ENCODE measurements around the gene MYO3B. TPM values are rescaled to one million over a fixed set of nuclear protein-coding genes. Genes with fewer than 3 reads are reported as not detected.
"Not testable (repeated sequence)": the region's sequence is repeated elsewhere in the genome, so short reads cannot be mapped to it uniquely, and the experiment has no call there.

The MYO3B gene
- total and polyA plus RNA-seq, 2 donors (not counting 3 experiments of a cell fraction or from before 2014, with no cell fraction given): 0.03 TPM; not detected in 1

- POLR2A ChIA-PET: no interaction called here
- intact Hi-C loops (cut with micrococcal nuclease) (no loop called here), dilution Hi-C loops (cut with MboI; ENCODE audit: extremely low pct_ligation_motif_present, low sequenced_read_pairs) (no loop called here)
- no peaks in the 10 kb centered on the region for H3K4me1 ChIP-seq (ENCODE audit: control insufficient read depth, extremely low read depth, insufficient read depth, low read length)
- no peaks in the 10 kb centered on the region for H4K20me1 ChIP-seq (replicated peaks; ENCODE audit: control insufficient read depth, extremely low read depth, insufficient read depth, low read length)
- H3K27ac ChIP-seq (ENCODE audit: insufficient read depth, low read depth, low read length): no peak overlapping the region
- no peaks in the 10 kb centered on the region for H3K9me3 ChIP-seq (replicated peaks; ENCODE audit: control insufficient read depth, insufficient read depth, low read length)
- CTCF ChIA-PET: interaction anchor here (0.5 to 4.5 kb wide), 3 partner anchors 16 to 471 kb away, joined by 3 to 22 read pairs (median 3); no protein-coding TSS in a partner anchor
- H3K36me3 ChIP-seq (ENCODE audit: control insufficient read depth in 2 of 2, extremely low read depth in 1 of 2, insufficient read depth in 2 of 2, low read length in 2 of 2): no peaks in the 10 kb centered on the region
- H3K4me3 ChIP-seq (replicated peaks in 1 of 3; ENCODE audit: insufficient read depth in 1 of 3, low read depth in 1 of 3, low read length in 3 of 3): no peak overlapping the region
- BruUV-seq (replicated peaks): no TSS peak
- FAIRE-seq: no peak
- no peaks in the 10 kb centered on the region for H3K9me1 ChIP-seq (replicated peaks; ENCODE audit: control insufficient read depth, extremely low read depth, insufficient read depth, low read length)
- H3K27me3 ChIP-seq (ENCODE audit: control insufficient read depth in 2 of 2, insufficient read depth in 2 of 2, low read length in 2 of 2): peaks cover 2 to 10% of the 10 kb centered on the region in 2 experiments
- no peak overlapping the region for H2AFZ ChIP-seq (ENCODE audit: low read depth, low read length)
- no peak for DNase-seq (ENCODE audit: low read depth, low spot score)
- no peak overlapping the region for H3K4me2 ChIP-seq (ENCODE audit: insufficient read depth, low read length)
- no peak overlapping the region for H3K9ac ChIP-seq (replicated peaks; ENCODE audit: extremely low read depth, insufficient read depth, low read length)
- TF ChIP-seq MYC (IDR thresholded peaks at IDR 0.05; ENCODE audit: low read depth, low read length): no peak
- no peaks in the 10 kb centered on the region for H3K79me2 ChIP-seq (ENCODE audit: control insufficient read depth, insufficient read depth, low read length)
Observed at GRCh38 chr2:170344663-170345346, 166.9 kb downstream of the MYO3B start.

DNA sequence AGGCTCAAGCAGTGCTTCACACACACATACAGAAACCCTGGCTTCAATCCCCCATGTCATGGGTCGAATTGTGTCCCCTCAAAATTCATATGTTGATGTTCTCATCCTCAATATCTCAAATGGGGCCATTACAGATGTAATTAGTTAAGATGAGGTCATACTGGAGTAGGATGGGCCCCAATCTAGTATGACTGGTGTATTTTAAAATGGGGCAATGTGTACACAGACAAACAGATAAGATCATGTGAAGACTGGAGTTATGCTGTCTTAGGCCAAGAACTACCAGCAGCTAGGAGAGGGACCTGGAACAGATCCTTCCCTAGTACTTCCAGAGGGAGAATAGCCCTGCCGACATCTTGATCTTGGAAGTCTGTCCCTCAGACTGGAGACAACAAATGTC, 167.7 kb downstream of the MYO3B start:
- no peak overlapping the region for H3K4me2 ChIP-seq (ENCODE audit: insufficient read depth, low read length)

DNA sequence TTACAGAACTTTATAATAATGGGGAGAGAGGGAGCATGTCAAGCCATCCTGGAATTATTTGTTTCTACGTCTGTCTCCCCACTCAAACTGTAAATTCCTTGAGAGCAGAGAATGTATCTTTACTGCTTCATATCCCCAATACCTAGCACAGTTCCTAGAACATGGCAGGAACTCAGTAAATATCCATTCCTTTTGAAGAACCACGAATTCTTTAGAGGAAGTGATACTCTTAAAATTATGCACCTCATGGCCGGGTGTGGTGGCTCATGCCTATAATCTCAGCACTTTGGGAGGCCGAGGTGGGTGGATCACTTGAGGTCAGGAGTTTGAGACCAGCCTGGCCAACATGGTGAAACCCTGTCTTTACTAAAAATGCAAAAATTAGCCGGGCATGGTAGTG, 171.3 kb downstream of the MYO3B start:
- FAIRE-seq; H3K9me3 ChIP-seq (replicated peaks; ENCODE audit: control insufficient read depth, insufficient read depth, low read length); H3K79me2 ChIP-seq (ENCODE audit: control insufficient read depth, insufficient read depth, low read length); H4K20me1 ChIP-seq (replicated peaks; ENCODE audit: control insufficient read depth, extremely low read depth, insufficient read depth, low read length); H3K27ac ChIP-seq (ENCODE audit: insufficient read depth, low read depth, low read length); H3K36me3 ChIP-seq (ENCODE audit: control insufficient read depth in 2 of 2, extremely low read depth in 1 of 2, insufficient read depth in 2 of 2, low read length in 2 of 2); H3K9ac ChIP-seq (replicated peaks; ENCODE audit: extremely low read depth, insufficient read depth, low read length); H3K9me1 ChIP-seq (replicated peaks; ENCODE audit: control insufficient read depth, extremely low read depth, insufficient read depth, low read length); BruUV-seq (replicated peaks); DNase-seq (ENCODE audit: low read depth, low spot score); H3K4me1 ChIP-seq (ENCODE audit: control insufficient read depth, extremely low read depth, insufficient read depth, low read length); H3K4me3 ChIP-seq (replicated peaks in 1 of 3; ENCODE audit: insufficient read depth in 1 of 3, low read depth in 1 of 3, low read length in 3 of 3); intact Hi-C loops (cut with micrococcal nuclease); H3K4me2 ChIP-seq (ENCODE audit: insufficient read depth, low read length); dilution Hi-C loops (cut with MboI; ENCODE audit: extremely low pct_ligation_motif_present, low sequenced_read_pairs); H2AFZ ChIP-seq (ENCODE audit: low read depth, low read length); H3K27me3 ChIP-seq (ENCODE audit: control insufficient read depth in 2 of 2, insufficient read depth in 2 of 2, low read length in 2 of 2); POLR2A ChIA-PET: not testable (repeated sequence)
- CTCF ChIA-PET: interaction anchor here (1.6 kb wide), 1 partner anchor 12 kb away, joined by 10 read pairs; no protein-coding TSS in a partner anchor

More for the DNA sequence above, 167.7 kb downstream of the MYO3B start:
- dilution Hi-C loops (cut with MboI; ENCODE audit: extremely low pct_ligation_motif_present, low sequenced_read_pairs) (no loop called here), intact Hi-C loops (cut with micrococcal nuclease) (no loop called here)
- H3K4me1 ChIP-seq (ENCODE audit: control insufficient read depth, extremely low read depth, insufficient read depth, low read length): no peaks in the 10 kb centered on the region
- H4K20me1 ChIP-seq (replicated peaks; ENCODE audit: control insufficient read depth, extremely low read depth, insufficient read depth, low read length): no peaks in the 10 kb centered on the region
- no peak overlapping the region for H2AFZ ChIP-seq (ENCODE audit: low read depth, low read length)
- no peak overlapping the region for H3K4me3 ChIP-seq (replicated peaks in 1 of 3; ENCODE audit: insufficient read depth in 1 of 3, low read depth in 1 of 3, low read length in 3 of 3)
- FAIRE-seq: no peak
- H3K79me2 ChIP-seq (ENCODE audit: control insufficient read depth, insufficient read depth, low read length): no peaks in the 10 kb centered on the region
- ChIA-PET CTCF (interaction anchor here (1.2 to 4.5 kb wide), 3 partner anchors 16 to 470 kb away, joined by 3 to 22 read pairs (median 5); no protein-coding TSS in a partner anchor), POLR2A (no interaction called here)
- no peak overlapping the region for H3K9ac ChIP-seq (replicated peaks; ENCODE audit: extremely low read depth, insufficient read depth, low read length)
- H3K27ac ChIP-seq (ENCODE audit: insufficient read depth, low read depth, low read length): no peak overlapping the region
- no peak for DNase-seq (ENCODE audit: low read depth, low spot score)
- H3K9me3 ChIP-seq (replicated peaks; ENCODE audit: control insufficient read depth, insufficient read depth, low read length): no peaks in the 10 kb centered on the region
- TF ChIP-seq POLR2AphosphoS5 (IDR thresholded peaks at IDR 0.05; ENCODE audit: insufficient read depth, low read depth, low read length) (no peak), POLR2A (IDR thresholded peaks at IDR 0.05; ENCODE audit: low read depth, low read length) (no peak), JUN (IDR thresholded peaks at IDR 0.05; ENCODE audit: borderline replicate concordance, insufficient read depth, insufficient read length, low read depth) (no peak), FOS (IDR thresholded peaks at IDR 0.05; ENCODE audit: borderline replicate concordance, insufficient read depth, low read length) (no peak), MYC (IDR thresholded peaks at IDR 0.05; ENCODE audit: low read depth, low read length) (no peak)
- TF ChIP-seq, protein P1, sequence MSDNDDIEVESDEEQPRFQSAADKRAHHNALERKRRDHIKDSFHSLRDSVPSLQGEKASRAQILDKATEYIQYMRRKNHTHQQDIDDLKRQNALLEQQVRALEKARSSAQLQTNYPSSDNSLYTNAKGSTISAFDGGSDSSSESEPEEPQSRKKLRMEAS (IDR thresholded peaks at IDR 0.05; ENCODE audit: insufficient read depth, insufficient read length): no peak
- H3K36me3 ChIP-seq (ENCODE audit: control insufficient read depth in 2 of 2, extremely low read depth in 1 of 2, insufficient read depth in 2 of 2, low read length in 2 of 2): no peaks in the 10 kb centered on the region
- peaks cover 2 to 6% of the 10 kb centered on the region in 2 experiments for H3K27me3 ChIP-seq (ENCODE audit: control insufficient read depth in 2 of 2, insufficient read depth in 2 of 2, low read length in 2 of 2)
- BruUV-seq (replicated peaks): no TSS peak
- no peaks in the 10 kb centered on the region for H3K9me1 ChIP-seq (replicated peaks; ENCODE audit: control insufficient read depth, extremely low read depth, insufficient read depth, low read length)
